IMR-90 (cell line): ENCODE measurements around the gene NEK11.

Source experiments
- CTCF ChIP-seq: conservative IDR thresholded peaks from 2 replicates; pipeline ENCODE4 v1.5.1; 2012; ENCODE audit warnings: mild to moderate bottlenecking, low read depth, low read length, improper control_type of control experiment
- ELK1 ChIP-seq: fragments of 150-350 bp; IDR thresholded peaks from 2 replicates; pipeline ENCODE4 v1.6.1; 2016; ENCODE audit warnings: low read depth, mild to moderate bottlenecking, low read length, moderate library complexity, borderline replicate concordance
- POLR2A ChIP-seq: IDR thresholded peaks from 2 replicates; pipeline ENCODE4 v1.6.1; 2012; ENCODE audit warnings: mild to moderate bottlenecking, low read depth, low read length
- RFX5 ChIP-seq: IDR thresholded peaks from 2 replicates; pipeline ENCODE4 v1.8.0; 2012; ENCODE audit warnings: low read depth, mild to moderate bottlenecking, low read length, moderate library complexity

DNA sequence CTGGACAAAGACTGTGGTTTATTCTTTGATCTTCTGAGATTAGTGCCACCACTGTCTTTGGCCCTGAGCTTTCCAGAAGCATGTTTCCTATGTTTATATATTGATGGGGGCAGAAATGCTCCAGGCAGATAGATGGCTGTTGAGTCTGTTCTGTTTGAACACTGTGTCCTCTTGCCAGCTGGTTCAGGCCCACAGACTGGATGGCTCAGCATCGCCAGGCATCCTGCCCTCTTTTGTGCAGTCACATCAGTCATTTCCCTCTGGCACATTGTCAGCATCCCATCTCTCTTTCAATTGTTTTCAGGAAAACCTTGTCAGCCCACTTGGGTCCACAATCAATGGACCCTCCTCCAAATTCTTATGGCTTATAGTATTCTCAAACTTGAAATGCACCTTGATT, 141.2 kb downstream of the NEK11 start:
- TF ChIP-seq POLR2A (no peak), RFX5 (no peak), CTCF (no peak), ELK1 (no peak)
